ENCODE measurements around the gene PPP1R3F.

DNA sequence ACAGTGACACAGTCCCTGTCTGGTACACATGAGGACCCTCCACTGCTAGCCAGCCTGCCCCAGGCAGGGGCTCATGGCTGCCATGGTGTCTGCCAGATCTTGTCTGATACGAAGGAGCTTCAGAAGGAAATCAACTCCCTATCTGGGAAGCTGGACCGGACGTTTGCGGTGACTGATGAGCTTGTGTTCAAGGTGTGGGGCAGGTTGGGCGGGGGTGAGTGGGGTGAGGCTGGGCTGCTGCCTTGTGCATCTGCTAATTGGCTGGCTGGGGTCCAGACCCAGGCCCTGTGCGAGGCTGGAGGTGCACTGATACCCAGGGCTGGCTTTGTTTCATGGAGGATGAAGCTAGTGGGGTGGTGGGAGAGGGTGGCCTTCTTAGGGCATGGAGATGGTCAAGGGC lies 20.5 kb upstream of the PPP1R3F start:
- TF ChIP-seq, protein P1, sequence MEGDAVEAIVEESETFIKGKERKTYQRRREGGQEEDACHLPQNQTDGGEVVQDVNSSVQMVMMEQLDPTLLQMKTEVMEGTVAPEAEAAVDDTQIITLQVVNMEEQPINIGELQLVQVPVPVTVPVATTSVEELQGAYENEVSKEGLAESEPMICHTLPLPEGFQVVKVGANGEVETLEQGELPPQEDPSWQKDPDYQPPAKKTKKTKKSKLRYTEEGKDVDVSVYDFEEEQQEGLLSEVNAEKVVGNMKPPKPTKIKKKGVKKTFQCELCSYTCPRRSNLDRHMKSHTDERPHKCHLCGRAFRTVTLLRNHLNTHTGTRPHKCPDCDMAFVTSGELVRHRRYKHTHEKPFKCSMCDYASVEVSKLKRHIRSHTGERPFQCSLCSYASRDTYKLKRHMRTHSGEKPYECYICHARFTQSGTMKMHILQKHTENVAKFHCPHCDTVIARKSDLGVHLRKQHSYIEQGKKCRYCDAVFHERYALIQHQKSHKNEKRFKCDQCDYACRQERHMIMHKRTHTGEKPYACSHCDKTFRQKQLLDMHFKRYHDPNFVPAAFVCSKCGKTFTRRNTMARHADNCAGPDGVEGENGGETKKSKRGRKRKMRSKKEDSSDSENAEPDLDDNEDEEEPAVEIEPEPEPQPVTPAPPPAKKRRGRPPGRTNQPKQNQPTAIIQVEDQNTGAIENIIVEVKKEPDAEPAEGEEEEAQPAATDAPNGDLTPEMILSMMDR (IDR thresholded peaks at IDR 0.05) = no peak
- no peak for TF ChIP-seq POLR2A (IDR thresholded peaks at IDR 0.05)

Data from stomach (tissue), 4 donors.